Islet precursor cell (in vitro differentiated cells): ENCODE data around the gene EGFR.

Source experiments
- DNase-seq: peaks from one replicate; pipeline ENCODE4 v3.0.0-alpha.2; 2018

EGFR gene

DNA sequence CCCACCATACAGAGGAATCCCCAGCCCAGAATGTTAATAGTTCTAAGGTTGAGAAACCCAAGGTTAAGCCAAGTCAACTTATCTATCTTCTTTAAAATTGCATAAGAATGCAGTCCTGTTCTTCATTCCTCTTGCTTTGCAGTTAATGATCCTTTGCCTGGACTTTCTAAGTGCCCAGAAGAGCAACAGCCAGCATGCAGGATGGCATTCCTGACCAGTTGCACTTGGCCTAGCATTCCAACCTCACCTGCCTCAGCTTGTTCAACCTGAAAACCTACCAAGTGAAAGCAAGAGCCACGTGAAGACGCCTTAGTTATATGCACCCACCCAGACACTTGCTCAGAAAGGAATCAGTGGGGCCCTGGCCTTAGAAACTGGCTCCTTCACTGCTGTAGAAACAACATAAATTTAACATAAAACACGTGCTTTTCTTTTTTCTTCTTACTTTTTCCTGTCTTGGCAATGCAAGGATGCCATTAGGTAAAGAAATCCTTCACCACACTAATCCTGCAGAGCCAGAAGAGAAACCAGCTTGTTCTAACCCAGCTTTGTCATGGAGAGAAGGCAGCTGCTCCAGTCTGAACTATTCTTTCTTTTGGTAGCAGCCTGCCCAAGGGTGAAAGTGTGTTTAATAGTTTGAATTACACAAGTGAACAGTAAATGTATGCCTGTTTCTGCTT, 25.0 kb downstream of the EGFR start:
- DNase-seq, result peak; percentile 71

GRCh38 chr7:55044371-55044717, 25.5 kb downstream of the EGFR start:
- no peak for DNase-seq

DNA sequence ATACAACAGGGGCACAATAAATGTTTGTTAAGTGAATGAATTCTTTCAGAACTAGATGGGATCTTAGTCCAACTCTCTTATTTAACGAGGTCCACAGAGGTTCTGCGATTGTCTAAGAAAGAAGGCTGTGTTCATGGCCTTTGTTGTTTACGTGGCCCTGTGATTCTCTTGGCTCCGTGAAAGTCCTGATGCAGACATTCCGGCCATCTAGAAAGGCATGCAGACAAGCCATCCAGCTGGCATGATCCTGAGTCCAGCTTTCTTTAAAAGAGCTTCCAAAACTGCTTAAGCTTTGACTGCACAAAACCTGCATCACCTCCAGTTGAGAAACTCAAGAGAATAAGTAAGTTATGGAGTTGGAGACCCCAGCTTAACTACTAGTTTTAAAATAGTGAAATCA, 26.0 kb downstream of the EGFR start:
- DNase-seq, result no peak

- DNase-seq, result peak; percentile 72
These were observed 27.9 kb downstream of the EGFR start for GRCh38 chr7:55046582-55047342.

- no peak for DNase-seq
These were observed 29.5 kb downstream of the EGFR start for GRCh38 chr7:55048221-55048859.

- DNase-seq, result no peak
These were observed 31.5 kb downstream of the EGFR start for GRCh38 chr7:55050281-55050680.

DNA sequence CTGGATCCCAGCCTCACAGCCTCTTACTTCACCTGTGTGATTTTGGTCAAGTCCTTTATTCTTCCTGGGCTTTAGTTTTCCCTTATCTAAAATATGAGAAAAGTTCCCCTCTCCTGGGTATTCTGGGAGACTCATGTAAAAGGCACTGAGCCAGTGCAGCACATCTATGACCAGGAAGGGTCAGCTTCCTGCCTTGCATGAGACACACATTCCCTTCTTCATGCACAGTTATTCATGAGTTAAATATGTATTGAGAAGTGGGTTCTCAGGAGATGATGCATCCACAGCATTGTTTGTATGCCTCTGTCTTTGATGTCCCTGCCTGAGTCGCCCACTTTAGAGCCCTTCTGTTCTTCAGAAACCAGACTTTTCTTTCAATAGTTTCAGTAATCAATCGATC, 33.3 kb downstream of the EGFR start:
- DNase-seq, result no peak

DNA sequence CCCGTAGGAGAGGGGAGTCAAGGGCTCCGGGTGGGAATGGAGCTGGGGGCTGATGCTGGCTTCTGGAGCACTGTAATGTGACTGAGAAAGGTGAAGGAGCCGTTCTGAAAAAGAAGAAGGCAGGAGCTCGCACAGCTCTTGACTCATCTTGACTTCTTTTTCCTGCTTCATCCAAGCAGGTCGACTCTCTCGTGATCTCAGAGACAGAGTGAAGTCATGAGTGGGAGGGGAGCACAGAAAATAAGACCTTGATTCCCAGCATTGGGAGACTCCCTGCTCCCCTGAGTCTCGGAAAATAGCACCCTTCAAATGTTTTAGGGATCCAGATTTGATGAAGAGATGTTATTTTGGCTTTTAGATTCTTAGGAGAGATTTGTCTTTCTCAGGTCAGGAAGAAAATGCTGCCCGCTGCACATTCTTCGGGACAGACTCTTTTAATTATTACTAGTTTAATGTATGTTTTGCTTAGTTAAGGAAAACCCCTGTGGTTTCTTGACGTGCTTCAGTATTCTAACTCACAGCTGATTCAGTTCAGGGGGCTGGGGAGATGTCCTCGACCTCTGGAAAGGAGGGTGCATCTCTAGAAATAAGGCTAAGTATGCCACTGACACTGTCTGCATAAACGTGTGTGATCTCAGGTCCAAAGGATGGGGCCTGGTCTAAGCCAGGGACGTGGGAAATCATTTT, 34.1 kb downstream of the EGFR start:
- DNase-seq, result no peak

DNA sequence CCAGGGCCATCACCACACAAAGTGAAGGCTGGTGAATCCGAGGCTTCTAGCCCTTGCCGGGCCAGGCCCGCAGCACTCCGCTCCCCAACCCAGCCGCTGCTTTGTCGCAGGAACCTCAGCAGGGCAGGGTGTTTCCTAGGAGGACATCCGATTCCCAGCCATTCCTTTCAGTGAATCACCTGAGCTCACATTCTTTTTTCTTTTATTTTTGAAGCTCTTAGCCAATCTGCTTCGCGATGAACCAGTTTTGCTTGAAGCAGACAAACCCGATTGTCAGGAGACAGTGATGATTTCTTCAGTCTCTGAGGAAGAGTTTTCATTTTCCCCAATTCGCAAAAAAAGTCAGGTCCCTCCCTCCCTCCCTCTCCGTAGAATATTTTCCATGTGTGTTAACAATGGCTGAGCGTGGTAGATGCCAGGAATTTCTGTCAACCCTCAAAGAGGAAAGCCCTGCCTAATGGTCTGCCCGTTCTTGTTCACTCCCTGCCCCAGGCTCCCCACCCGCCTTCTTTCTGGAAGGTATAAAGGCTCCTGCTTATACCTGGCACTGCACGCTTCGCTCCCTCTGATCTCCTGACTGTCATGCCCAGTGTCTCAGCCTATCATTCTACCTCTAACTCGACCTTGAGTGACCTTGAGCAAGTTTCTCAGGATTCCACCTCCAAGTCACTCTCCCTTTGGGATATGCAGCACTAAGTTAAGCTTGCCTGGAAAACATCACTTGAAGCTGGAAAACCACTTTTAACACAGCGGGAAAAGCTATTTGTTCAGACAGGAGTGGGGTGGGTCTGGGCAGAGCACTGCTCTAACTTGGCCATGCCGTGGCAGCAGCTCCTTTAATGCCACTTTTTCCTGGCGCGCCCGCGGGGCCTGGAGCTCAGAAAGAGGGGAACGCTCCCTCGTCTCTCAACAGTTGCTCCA, 35.1 kb downstream of the EGFR start:
- DNase-seq, result peak; percentile 71

- no peak for DNase-seq
These were observed 35.9 kb downstream of the EGFR start for GRCh38 chr7:55054758-55055157.

GRCh38 chr7:55055479-55055878, 36.7 kb downstream of the EGFR start:
- DNase-seq, result no peak

DNA sequence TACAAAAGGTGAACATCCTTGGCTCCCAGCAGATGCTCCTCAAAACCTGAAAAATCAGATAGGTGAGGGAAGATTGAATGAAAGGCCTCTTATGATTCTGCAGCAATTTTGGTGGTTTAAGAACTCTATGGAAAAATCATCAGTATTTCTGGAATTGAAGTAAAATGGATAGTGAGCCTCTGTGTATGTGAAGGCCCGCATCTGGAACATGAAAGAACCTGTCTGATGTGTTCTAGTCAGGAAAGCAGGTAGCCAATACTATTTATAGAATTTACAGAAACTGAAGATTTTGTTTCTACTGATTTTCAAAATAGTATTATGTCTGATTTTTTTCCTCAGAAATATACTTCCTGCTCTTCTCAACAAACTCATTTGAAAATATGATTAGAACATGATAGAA, 37.3 kb downstream of the EGFR start:
- no peak for DNase-seq

GRCh38 chr7:55056577-55057480, 38.0 kb downstream of the EGFR start:
- DNase-seq, result no peak

- no peak for DNase-seq
These were observed 39.5 kb downstream of the EGFR start for GRCh38 chr7:55058314-55058713.

GRCh38 chr7:55059021-55059420, 40.2 kb downstream of the EGFR start:
- no peak for DNase-seq

GRCh38 chr7:55060085-55060484, 41.3 kb downstream of the EGFR start:
- DNase-seq, result no peak

DNA sequence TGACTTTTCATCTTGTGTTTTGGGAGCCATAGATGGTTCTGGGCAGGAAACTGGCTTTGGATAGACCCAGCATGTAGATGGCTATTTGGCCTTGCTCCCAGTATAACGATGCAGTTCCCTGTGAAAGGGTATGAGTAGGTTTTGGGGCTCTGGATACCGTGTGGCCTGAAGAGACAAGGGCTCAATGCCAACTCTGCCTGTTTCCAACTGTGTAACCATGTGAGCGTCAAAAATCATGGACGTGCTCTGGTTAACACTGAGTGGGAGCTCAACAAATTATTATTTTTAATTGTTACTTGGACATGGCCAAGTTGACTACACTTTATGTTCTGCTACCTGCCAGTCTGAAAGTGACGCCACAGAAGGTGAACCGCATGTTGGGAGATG, 41.8 kb downstream of the EGFR start:
- DNase-seq, result no peak

DNA sequence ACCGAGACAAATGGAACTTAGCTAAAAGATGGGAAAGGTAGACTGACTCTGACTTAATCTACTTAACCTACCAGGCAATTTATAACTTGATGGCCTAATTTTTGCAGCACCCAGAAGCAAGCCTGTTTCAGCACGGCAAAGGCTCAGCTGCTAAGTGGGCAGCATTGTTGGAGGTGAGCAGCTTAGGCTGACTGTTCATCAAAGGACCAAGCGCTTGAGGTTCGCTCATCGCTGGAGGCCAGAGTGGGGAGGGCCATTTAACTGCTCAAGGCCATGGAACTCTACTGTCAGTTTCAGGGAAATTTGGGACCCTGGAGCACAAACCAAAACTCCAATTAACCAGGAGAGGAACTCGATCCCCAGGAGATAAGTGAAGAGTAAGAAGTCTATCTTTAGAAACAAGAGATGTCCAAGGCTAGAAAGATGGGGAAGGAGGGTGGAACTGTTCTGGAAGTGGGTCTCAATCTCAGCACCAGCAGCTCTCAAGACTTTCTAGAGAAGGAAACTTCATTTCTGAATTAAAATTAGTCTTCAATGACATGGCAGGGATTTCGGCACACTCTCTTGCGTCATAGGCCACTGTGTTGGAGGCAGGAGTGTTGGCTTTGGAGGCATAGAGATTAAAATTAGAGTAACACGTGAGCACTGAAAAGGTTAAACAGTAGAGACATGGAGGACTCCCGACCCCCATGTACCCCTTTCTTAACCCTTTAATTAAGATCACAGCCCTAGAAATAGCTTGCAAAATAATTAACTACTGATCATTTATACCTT, 43.1 kb downstream of the EGFR start:
- DNase-seq, result no peak

DNA sequence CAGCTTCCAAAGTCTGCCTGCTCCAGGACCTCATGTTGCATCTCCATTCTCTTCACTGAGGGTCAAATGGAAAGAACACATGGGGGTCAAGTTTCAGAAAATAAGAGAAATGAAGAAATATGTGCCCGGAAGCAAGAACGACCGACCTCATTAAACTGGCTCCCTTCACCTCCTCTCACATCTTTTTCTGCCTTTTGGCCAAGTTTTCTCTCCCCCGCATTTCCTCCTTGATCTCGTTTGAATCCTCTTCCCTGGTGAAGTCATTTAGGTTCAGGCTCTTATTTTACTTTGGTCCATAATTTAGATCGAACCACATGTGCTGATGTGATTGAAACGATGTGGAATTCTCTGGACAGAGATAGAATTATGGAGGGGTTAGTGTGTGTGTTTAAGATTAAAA, 44.2 kb downstream of the EGFR start:
- DNase-seq, result no peak

- peak; percentile 69 for DNase-seq
These were observed 44.8 kb downstream of the EGFR start for GRCh38 chr7:55063633-55064032.

DNA sequence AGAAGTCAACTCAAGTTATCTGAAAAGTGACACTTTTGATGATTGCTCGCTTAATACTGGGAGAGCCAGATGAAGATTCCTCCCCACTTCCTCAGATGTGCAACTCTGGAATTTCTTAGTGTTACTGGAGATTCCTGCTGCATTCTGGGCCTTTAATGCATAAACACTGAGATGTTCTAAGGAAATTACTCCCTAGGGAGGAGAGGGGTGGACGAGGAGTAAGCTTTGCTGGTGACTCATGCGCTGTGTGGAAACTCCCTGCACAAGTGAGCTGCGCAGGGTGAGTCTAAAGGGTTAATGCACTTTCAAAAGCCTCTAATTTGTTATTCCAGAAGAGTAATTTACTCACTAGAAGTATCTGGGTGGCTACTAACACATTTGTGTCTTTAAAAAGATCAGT, 46.3 kb downstream of the EGFR start:
- DNase-seq, result peak; percentile 82
